DOHH2 (cell line): ENCODE data around the gene SOWAHA.
A peak's percentile ranks its signal among the peaks of the same experiment; 100 is the strongest.

Source experiments
- EZH2phosphoT487 ChIP-seq: fragments of 200-600 bp; sonication (generic); IDR thresholded peaks from 2 replicates; pipeline ENCODE4 v1.6.1; 2017; ENCODE audit warnings: borderline replicate concordance, mild to moderate bottlenecking, antibody characterized with exemption, low read length, moderate library complexity, mixed read lengths
- TF ChIP-seq, protein P1 (sequence below): fragments of 200-600 bp; sonication (generic); IDR thresholded peaks from one replicate; pipeline ENCODE4 v1.5.1; 2014; ENCODE audit warnings: antibody characterized with exemption, mild to moderate bottlenecking, low read depth, low read length; ENCODE audit not compliant: poor library complexity, severe bottlenecking

DNA sequence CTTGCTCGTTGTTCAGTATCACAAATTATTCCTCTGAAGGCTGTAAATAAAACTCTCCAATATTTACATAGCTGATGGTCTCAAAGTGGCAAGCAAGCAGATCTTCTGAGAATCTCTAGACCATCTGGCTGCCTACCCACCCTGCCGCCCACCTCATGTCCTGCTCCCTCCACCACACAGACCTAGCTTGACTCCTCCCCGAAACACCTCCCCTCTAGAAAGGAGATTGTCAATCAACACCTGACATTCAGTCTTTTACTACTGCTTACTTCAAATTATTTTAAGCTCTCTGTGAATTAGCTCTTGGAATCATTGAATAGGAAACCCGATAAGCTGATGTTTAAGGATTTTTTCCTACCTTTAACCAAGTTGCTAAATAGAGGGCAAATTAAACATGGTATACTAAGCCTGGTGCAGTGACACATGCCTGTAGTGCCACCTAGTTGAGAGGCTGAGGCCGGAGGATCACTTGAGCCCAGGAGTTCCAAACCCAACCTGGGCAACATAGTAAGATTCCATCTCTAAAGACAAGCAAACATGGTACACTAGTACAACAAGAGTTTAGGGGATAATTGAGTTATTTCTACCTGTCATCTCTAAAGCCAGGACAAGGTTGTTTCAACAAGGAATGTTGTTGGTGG lies 10.9 kb upstream of the SOWAHA start:
- TF ChIP-seq, protein P1, sequence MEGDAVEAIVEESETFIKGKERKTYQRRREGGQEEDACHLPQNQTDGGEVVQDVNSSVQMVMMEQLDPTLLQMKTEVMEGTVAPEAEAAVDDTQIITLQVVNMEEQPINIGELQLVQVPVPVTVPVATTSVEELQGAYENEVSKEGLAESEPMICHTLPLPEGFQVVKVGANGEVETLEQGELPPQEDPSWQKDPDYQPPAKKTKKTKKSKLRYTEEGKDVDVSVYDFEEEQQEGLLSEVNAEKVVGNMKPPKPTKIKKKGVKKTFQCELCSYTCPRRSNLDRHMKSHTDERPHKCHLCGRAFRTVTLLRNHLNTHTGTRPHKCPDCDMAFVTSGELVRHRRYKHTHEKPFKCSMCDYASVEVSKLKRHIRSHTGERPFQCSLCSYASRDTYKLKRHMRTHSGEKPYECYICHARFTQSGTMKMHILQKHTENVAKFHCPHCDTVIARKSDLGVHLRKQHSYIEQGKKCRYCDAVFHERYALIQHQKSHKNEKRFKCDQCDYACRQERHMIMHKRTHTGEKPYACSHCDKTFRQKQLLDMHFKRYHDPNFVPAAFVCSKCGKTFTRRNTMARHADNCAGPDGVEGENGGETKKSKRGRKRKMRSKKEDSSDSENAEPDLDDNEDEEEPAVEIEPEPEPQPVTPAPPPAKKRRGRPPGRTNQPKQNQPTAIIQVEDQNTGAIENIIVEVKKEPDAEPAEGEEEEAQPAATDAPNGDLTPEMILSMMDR = peak; percentile 9
- TF ChIP-seq EZH2phosphoT487 = no peak
